ENCODE measurements around the gene MKNK2.

Gene MKNK2

GRCh38 chr19:1997353-1998233, 53.5 kb downstream of the MKNK2 start:
- Histone ChIP-seq H3K4me3 (replicated peaks; ENCODE audit: insufficient read depth, low read length) (no peak overlapping the region), H3K27ac (replicated peaks) (no peak overlapping the region), H3K27me3 (ENCODE audit: insufficient read depth, poor library complexity, severe bottlenecking) (no peaks in the 10 kb centered on the region)
- no peak for DNase-seq (ENCODE audit: low read depth in 1 of 2, low spot score in 1 of 2)
- no peak for TF ChIP-seq POLR2AphosphoS5 (IDR thresholded peaks at IDR 0.05; ENCODE audit: low read depth)
- TF ChIP-seq, protein P1, sequence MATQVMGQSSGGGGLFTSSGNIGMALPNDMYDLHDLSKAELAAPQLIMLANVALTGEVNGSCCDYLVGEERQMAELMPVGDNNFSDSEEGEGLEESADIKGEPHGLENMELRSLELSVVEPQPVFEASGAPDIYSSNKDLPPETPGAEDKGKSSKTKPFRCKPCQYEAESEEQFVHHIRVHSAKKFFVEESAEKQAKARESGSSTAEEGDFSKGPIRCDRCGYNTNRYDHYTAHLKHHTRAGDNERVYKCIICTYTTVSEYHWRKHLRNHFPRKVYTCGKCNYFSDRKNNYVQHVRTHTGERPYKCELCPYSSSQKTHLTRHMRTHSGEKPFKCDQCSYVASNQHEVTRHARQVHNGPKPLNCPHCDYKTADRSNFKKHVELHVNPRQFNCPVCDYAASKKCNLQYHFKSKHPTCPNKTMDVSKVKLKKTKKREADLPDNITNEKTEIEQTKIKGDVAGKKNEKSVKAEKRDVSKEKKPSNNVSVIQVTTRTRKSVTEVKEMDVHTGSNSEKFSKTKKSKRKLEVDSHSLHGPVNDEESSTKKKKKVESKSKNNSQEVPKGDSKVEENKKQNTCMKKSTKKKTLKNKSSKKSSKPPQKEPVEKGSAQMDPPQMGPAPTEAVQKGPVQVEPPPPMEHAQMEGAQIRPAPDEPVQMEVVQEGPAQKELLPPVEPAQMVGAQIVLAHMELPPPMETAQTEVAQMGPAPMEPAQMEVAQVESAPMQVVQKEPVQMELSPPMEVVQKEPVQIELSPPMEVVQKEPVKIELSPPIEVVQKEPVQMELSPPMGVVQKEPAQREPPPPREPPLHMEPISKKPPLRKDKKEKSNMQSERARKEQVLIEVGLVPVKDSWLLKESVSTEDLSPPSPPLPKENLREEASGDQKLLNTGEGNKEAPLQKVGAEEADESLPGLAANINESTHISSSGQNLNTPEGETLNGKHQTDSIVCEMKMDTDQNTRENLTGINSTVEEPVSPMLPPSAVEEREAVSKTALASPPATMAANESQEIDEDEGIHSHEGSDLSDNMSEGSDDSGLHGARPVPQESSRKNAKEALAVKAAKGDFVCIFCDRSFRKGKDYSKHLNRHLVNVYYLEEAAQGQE (IDR thresholded peaks at IDR 0.05; ENCODE audit: insufficient replicate concordance, low read depth): no peak
- no peak for TF ChIP-seq CTCF (IDR thresholded peaks at IDR 0.05; ENCODE audit: insufficient read depth, low read length)
- no peak for TF ChIP-seq SPI1 (IDR thresholded peaks at IDR 0.05; ENCODE audit: borderline replicate concordance, low read depth)
- TF ChIP-seq GABPA (IDR thresholded peaks at IDR 0.05; ENCODE audit: low read depth): no peak

DNA sequence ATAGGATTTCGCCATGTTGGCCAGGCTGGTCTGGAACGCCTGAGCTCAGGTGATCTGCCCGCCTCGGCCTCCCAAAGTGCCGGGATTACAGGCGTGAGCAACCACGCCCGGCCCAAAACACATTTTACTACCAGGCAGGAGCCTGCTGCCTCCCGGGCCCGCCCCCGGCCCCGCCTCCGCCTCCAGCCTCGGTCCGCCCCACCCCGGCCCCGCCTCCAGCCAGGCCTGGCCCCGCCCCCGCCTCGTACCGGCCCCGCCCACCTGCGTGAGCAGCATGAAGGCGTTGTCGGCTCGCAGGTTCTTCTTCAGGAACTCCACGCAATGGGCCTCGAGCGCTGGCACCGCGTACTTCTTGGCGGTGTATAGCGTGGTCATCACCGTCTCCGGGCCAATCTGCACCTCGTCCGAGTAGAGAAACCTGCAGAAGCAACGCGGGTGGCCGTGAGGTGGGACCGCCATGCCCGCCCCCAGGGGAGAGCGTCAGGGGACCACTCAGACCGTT, 58.2 kb downstream of the MKNK2 start:
- Histone ChIP-seq H3K4me3 (replicated peaks; ENCODE audit: insufficient read depth, low read length) (no peak overlapping the region), H3K27ac (replicated peaks) (no peak overlapping the region), H3K27me3 (ENCODE audit: insufficient read depth, poor library complexity, severe bottlenecking) (no peaks in the 10 kb centered on the region)
- TF ChIP-seq SPI1 (IDR thresholded peaks at IDR 0.05; ENCODE audit: borderline replicate concordance, low read depth) (no peak), GABPA (IDR thresholded peaks at IDR 0.05; ENCODE audit: low read depth) (no peak), CTCF (IDR thresholded peaks at IDR 0.05; ENCODE audit: insufficient read depth, low read length) (no peak), POLR2AphosphoS5 (IDR thresholded peaks at IDR 0.05; ENCODE audit: low read depth) (no peak)
- TF ChIP-seq, protein P1 (IDR thresholded peaks at IDR 0.05; ENCODE audit: insufficient replicate concordance, low read depth): no peak
- no peak for DNase-seq (ENCODE audit: low read depth in 1 of 2, low spot score in 1 of 2)

DNA sequence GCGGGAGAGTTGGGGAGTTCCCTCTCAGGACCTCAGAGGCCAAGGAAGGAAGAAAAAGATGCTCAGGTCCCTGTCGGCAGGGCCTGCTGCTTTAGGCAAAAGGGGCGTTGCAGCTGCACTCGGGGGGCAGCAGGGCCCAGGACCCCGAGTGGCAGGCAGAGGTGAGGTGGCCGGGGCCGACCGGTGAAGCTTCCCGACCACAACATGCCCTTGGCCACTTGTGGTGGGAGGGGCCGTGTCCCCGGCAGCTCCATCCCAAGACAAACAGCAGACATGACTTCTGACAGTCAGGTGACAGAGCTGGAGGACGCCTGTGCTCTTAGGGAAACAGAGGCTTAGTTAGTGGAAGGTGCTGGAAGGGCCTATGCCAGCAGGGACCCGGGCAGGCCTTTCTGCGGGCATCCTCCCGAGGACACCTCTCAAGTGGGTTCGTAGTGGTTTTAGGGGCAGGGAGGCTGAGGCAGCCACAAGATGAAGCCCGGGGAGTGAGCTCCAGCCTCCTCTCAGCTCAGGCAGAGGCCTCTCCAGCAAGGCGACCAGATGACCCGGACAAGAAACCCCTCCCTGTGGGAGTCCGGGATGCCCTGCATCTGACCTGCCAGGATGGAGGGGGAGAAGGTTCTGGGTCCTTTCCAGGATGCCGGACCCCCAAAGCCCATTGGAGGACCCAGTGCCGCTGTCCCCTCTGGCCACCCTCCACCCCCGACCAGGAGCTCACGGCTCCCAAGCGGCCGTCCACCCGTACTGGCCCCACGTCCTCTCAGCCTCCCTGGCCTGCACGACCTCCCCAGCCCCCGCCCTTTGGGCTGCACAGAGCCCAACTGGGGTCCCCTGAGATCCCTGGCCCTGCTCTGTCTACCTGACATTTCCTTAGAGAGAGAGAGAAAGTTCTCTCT, 59.8 kb downstream of the MKNK2 start:
- Histone ChIP-seq H3K4me3 (replicated peaks; ENCODE audit: insufficient read depth, low read length) (no peak overlapping the region), H3K27me3 (ENCODE audit: insufficient read depth, poor library complexity, severe bottlenecking) (no peaks in the 10 kb centered on the region), H3K27ac (replicated peaks) (no peak overlapping the region)
- no peak for DNase-seq (ENCODE audit: low read depth in 1 of 2, low spot score in 1 of 2)
- TF ChIP-seq, protein P1 (IDR thresholded peaks at IDR 0.05; ENCODE audit: insufficient replicate concordance, low read depth): no peak
- TF ChIP-seq SPI1 (IDR thresholded peaks at IDR 0.05; ENCODE audit: borderline replicate concordance, low read depth): no peak
- no peak for TF ChIP-seq CTCF (IDR thresholded peaks at IDR 0.05; ENCODE audit: insufficient read depth, low read length)
- no peak for TF ChIP-seq POLR2AphosphoS5 (IDR thresholded peaks at IDR 0.05; ENCODE audit: low read depth)
- no peak for TF ChIP-seq GABPA (IDR thresholded peaks at IDR 0.05; ENCODE audit: low read depth)
